GF-D8 (cell line): ENCODE results near the gene PCDHB3.
"Not testable (repeated sequence)": the region's sequence is repeated elsewhere in the genome, so short reads cannot be mapped to it uniquely, and the experiment has no call there.

Experiments
- DNase-seq: peaks from one replicate; lab custom pipeline; 2025; lab: John Stamatoyannopoulos, UW

Gene PCDHB3

DNA sequence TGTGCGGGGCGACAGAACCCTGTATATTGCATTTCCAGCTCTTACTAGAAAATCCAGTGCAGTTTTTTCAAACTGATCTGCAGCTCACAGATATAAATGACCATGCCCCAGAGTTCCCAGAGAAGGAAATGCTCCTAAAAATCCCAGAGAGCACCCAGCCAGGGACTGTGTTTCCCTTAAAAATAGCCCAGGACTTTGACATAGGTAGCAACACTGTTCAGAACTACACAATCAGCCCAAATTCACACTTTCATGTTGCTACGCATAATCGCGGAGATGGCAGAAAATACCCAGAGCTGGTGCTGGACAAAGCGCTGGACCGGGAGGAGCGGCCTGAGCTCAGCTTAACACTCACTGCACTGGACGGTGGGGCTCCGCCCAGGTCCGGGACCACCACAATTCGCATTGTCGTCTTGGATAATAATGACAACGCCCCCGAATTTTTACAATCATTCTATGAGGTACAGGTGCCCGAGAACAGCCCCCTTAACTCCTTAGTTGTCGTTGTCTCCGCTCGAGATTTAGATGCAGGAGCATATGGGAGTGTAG is 35.5 kb downstream of the PCDHB3 start:
- DNase-seq: no peak

DNA sequence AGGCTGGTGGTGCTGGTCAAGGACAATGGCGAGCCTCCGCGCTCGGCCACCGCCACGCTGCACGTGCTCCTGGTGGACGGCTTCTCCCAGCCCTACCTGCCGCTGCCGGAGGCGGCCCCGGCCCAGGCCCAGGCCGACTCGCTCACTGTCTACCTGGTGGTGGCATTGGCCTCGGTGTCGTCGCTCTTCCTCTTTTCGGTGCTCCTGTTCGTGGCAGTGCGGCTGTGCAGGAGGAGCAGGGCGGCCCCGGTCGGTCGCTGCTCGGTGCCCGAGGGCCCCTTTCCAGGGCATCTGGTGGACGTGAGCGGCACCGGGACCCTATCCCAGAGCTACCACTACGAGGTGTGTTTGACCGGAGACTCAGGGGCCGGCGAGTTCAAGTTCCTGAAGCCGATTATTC is 37.1 kb downstream of the PCDHB3 start:
- DNase-seq: not testable (repeated sequence)

DNA sequence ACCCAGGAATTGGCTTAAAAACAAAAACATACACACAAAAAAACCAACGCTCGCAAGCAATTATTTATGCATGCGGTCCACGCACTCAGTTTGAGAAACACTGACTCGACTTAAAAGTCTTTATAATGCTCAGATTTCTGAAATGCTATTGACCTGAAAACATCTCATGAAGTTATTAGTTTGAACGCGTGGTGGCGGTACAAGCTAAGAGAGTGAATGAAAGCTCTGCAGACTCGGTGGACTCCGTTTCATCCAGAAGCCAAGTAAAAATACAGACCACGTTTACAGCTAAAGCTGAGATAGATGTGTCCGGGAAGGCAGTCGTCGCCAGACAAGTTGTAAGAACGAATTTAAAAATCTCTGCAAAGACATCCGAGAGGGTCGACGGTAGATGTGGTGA is 49.5 kb downstream of the PCDHB3 start, which contains the start of gene PCDHB6:
Gene PCDHB6 (plus strand): TSS at position 246 of the 400 bp plus-strand sequence. CDS start 201 bp downstream, outside the sequence.
- DNase-seq: no peak

DNA sequence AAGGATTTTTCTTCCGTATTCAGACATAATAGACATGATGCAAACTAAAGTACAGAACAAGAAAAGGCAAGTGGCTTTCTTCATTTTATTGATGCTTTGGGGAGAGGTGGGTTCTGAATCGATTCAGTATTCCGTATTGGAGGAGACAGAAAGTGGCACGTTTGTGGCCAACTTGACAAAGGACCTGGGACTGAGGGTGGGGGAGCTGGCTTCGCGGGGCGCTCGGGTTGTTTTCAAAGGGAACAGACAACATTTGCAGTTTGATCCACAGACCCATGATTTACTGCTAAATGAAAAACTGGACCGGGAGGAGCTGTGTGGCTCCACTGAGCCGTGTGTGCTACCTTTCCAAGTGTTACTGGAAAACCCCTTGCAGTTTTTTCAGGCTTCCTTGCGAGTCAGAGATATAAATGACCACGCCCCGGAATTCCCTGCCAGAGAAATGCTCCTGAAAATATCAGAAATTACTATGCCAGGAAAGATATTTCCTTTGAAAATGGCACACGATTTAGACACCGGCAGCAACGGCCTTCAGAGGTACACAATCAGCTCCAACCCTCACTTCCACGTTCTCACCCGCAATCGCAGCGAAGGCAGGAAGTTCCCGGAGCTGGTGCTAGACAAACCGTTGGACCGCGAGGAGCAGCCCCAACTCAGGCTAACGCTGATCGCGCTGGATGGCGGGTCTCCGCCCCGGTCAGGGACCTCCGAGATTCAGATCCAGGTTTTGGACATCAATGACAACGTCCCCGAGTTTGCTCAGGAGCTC is 50.1 kb downstream of the PCDHB3 start:
- no peak for DNase-seq

DNA sequence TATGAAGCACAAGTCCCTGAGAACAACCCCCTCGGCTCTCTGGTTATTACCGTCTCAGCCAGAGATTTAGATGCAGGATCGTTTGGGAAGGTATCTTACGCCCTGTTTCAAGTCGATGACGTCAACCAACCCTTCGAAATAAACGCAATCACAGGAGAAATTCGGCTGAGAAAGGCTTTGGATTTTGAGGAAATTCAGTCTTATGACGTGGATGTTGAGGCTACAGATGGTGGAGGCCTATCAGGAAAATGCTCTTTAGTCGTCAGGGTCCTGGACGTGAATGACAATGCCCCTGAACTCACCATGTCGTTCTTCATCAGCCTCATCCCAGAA is 50.7 kb downstream of the PCDHB3 start:
- no peak for DNase-seq

DNA sequence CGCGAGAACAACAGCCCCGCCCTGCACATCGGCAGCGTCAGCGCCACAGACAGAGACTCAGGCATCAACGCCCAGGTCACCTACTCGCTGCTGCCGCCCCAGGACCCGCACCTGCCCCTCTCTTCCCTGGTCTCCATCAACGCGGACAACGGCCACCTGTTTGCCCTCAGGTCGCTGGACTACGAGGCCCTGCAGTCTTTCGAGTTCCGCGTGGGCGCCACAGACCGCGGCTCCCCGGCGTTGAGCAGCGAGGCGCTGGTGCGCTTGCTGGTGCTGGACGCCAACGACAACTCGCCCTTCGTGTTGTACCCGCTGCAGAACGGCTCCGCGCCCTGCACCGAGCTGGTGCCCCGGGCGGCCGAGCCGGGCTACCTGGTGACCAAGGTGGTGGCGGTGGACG is 51.4 kb downstream of the PCDHB3 start:
- not testable (repeated sequence) for DNase-seq

DNA sequence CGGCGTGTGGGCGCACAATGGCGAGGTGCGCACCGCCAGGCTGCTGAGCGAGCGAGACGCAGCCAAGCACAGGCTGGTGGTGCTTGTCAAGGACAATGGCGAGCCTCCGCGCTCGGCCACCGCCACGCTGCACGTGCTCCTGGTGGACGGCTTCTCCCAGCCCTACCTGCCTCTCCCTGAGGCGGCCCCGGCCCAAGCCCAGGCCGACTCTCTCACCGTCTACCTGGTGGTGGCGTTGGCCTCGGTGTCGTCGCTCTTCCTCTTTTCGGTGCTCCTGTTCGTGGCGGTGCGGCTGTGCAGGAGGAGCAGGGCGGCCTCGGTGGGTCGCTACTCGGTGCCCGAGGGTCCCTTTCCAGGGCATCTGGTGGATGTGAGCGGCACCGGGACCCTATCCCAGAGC is 51.8 kb downstream of the PCDHB3 start:
- not testable (repeated sequence) for DNase-seq
